SK-N-SH (cell line): ENCODE results near the gene ALDH1L1.

Experiments used
- CHD2 ChIP-seq: fragments of 150-350 bp; IDR thresholded peaks from 2 replicates; pipeline ENCODE4 v1.6.1; 2018; ENCODE audit warnings: low read length; ENCODE audit not compliant: partially characterized antibody
- CTCF ChIP-seq: fragments of 200-600 bp; sonication (generic); IDR thresholded peaks from 2 replicates; pipeline ENCODE4 v1.6.1; 2017; ENCODE audit warnings: antibody characterized with exemption, mild to moderate bottlenecking, moderate library complexity
- EZH2phosphoT487 ChIP-seq: fragments of 200-600 bp; sonication (generic); IDR thresholded peaks from 2 replicates; pipeline ENCODE4 v1.6.1; 2017; ENCODE audit warnings: low read depth, mixed run types, mild to moderate bottlenecking, antibody characterized with exemption, moderate library complexity, borderline replicate concordance
- GABPA ChIP-seq: IDR thresholded peaks from 2 replicates; pipeline ENCODE4 v1.4.0; 2012; ENCODE audit warnings: low read depth, mild to moderate bottlenecking
- POLR2AphosphoS5 ChIP-seq: IDR thresholded peaks from 2 replicates; pipeline ENCODE4 v1.6.1; 2012; ENCODE audit warnings: low read depth, low read length
- RXRA ChIP-seq: IDR thresholded peaks from 2 replicates; pipeline ENCODE4 v1.4.0; 2012; ENCODE audit warnings: low read depth, mild to moderate bottlenecking, borderline replicate concordance
- SIN3A ChIP-seq: IDR thresholded peaks from 2 replicates; pipeline ENCODE4 v1.6.1; 2012; ENCODE audit warnings: low read depth, mild to moderate bottlenecking, low read length, moderate library complexity, borderline replicate concordance
- YY1 ChIP-seq: IDR thresholded peaks from 2 replicates; pipeline ENCODE4 v1.4.0; 2012; ENCODE audit warnings: low read depth, mild to moderate bottlenecking
- ZBTB33 ChIP-seq: IDR thresholded peaks from 2 replicates; pipeline ENCODE4 v1.4.0; 2012; ENCODE audit warnings: low read depth, borderline replicate concordance

- TF ChIP-seq SIN3A (no peak), CTCF (no peak), CHD2 (no peak), YY1 (no peak), GABPA (no peak), EZH2phosphoT487 (no peak), POLR2AphosphoS5 (no peak), RXRA (no peak), ZBTB33 (no peak)
Observed at GRCh38 chr3:126117212-126117611, 63.2 kb downstream of the ALDH1L1 start.
